Left lung (tissue), 10 donors: ENCODE results near the gene SLC46A1. TPM values are rescaled to one million over a fixed set of nuclear protein-coding genes. Genes with fewer than 3 reads are reported as not detected.

ENCODE experiments used
- ATAC-seq: fragments of 200-7000 bp; cut with Tn5 transposase; one replicate; pipeline ENCODE4 v1.9.1; 2020; ENCODE audit warnings: moderate library complexity
- DNase-seq, 4 donors: peaks; one replicate each; pipeline ENCODE4 v3.0.0-alpha.2; 2013 to 2020
- H3K27ac ChIP-seq, 2 donors: fragments of 200-600 bp; sonication (generic) in 1 of 2; one replicate each; pipeline versions ENCODE4 v1.5.0 to v1.8.0; 2020 to 2021
- H3K27me3 ChIP-seq, 2 donors: fragments of 200-600 bp; sonication (generic) in 1 of 2; one replicate each; pipeline versions ENCODE4 v1.5.0 to v1.8.0; 2020 to 2021
- H3K36me3 ChIP-seq, 2 donors: fragments of 200-600 bp; sonication (generic) in 1 of 2; one replicate each; pipeline versions ENCODE4 v1.5.0 to v1.8.0; 2020 to 2021
- H3K4me1 ChIP-seq, 2 donors: fragments of 200-600 bp; one replicate each; pipeline ENCODE4 v1.8.0; 2021
- H3K4me3 ChIP-seq, 2 donors: fragments of 200-600 bp; sonication (generic) in 1 of 2; one replicate each; pipeline versions ENCODE4 v1.5.0 to v1.8.0; 2020 to 2021; ENCODE audit warnings: mild to moderate bottlenecking in 1 of 2
- H3K9me3 ChIP-seq, 2 donors: fragments of 200-600 bp; sonication (generic) in 1 of 2; one replicate each; pipeline versions ENCODE4 v1.5.0 to v1.8.0; 2020 to 2021
- CTCF ChIP-seq, 2 donors: fragments of 200-600 bp; sonication (generic) in 1 of 2; IDR thresholded peaks; one replicate each; pipeline versions ENCODE4 v1.5.0 to v1.8.0; 2021; ENCODE audit warnings: antibody characterized with exemption in 2 of 2
- intact Hi-C, 2 donors: fragments of 100-400 bp; cut with DNase I; formaldehyde crosslinking; loops; one replicate each; pipeline versions ENCODE4 v1.11.2 to v1.14.2; 2022
- polyA plus RNA-seq, 6 donors: library from polyadenylated mRNA; unstranded; fragments of 120-200 nt; gene quantifications; one replicate each; pipeline ENCODE4 v1.2.1, GENCODE V29; 2013; ENCODE audit not compliant: insufficient read length in 6 of 6
- total RNA-seq, 2 donors: library from RNA; stranded (reverse); fragmentation: NEBNext Ultra II Directional; extraction: Animal tissue kit (Norgen Biotek cat#: 25700); gene quantifications; one replicate each; pipeline ENCODE4 v1.2.1, GENCODE V29; 2021
- donor health status: DM: no; HTN: yes; CAD: no.
- donor health status: DM: no; HTN: no; CAD: no.

Gene SLC46A1
- total and polyA plus RNA-seq, 8 donors, result 7.9 to 28.8 (median 11.4) TPM

- intact Hi-C loops, result no loop called here
- TF ChIP-seq CTCF (IDR thresholded peaks at IDR 0.05), result no peak
- Histone ChIP-seq H3K4me3 (no peak overlapping the region), H3K27ac (no peak overlapping the region), H3K4me1 (peaks cover 0 to 14% of the 10 kb centered on the region in 2 donors), H3K9me3 (no peaks in the 10 kb centered on the region), H3K27me3 (no peaks in the 10 kb centered on the region), H3K36me3 (peaks cover 0 to 100% of the 10 kb centered on the region in 2 donors)
- no peak for DNase-seq
- ATAC-seq, result no peak
These were observed 57.0 kb downstream of the SLC46A1 start for GRCh38 chr17:28348979-28349378.

GRCh38 chr17:28347261-28347891, 58.6 kb downstream of the SLC46A1 start:
- DNase-seq (no peak), ATAC-seq (no peak)
- H3K27ac ChIP-seq, result peak overlapping the region in 1 of 2 donors; percentile 25
- peaks cover 0 to 14% of the 10 kb centered on the region in 2 donors for H3K4me1 ChIP-seq
- intact Hi-C loops, result no loop called here
- no peak overlapping the region for H3K4me3 ChIP-seq
- peaks cover 0 to 100% of the 10 kb centered on the region in 2 donors for H3K36me3 ChIP-seq
- H3K9me3 ChIP-seq, result no peaks in the 10 kb centered on the region
- TF ChIP-seq CTCF (IDR thresholded peaks at IDR 0.05), result no peak
- H3K27me3 ChIP-seq, result no peaks in the 10 kb centered on the region

- peak; percentile 18 for ATAC-seq
- H3K27ac ChIP-seq, result peak overlapping the region; percentile 19 to 25
These were observed 59.2 kb downstream of the SLC46A1 start for GRCh38 chr17:28346746-28347246.

GRCh38 chr17:28346199-28346580, 59.8 kb downstream of the SLC46A1 start:
- Histone ChIP-seq H3K9me3 (no peaks in the 10 kb centered on the region), H3K27me3 (no peaks in the 10 kb centered on the region), H3K27ac (peak overlapping the region in 1 of 2 donors; percentile 19), H3K4me3 (no peak overlapping the region), H3K4me1 (peaks cover 0 to 14% of the 10 kb centered on the region in 2 donors), H3K36me3 (peaks cover 0 to 100% of the 10 kb centered on the region in 2 donors)
- no peak for DNase-seq
- intact Hi-C loops, result no loop called here
- ATAC-seq, result no peak
- TF ChIP-seq CTCF (IDR thresholded peaks at IDR 0.05), result no peak

More at GRCh38 chr17:28346746-28347246, 59.2 kb downstream of the SLC46A1 start:
- no peaks in the 10 kb centered on the region for H3K9me3 ChIP-seq
- H3K36me3 ChIP-seq, result peaks cover 0 to 100% of the 10 kb centered on the region in 2 donors
- H3K4me3 ChIP-seq, result no peak overlapping the region
- TF ChIP-seq CTCF (IDR thresholded peaks at IDR 0.05), result no peak
- peaks cover 0 to 14% of the 10 kb centered on the region in 2 donors for H3K4me1 ChIP-seq
- no peak for DNase-seq
- no peaks in the 10 kb centered on the region for H3K27me3 ChIP-seq
- intact Hi-C loops, result no loop called here

- Histone ChIP-seq H3K9me3 (no peaks in the 10 kb centered on the region), H3K4me3 (no peak overlapping the region), H3K27me3 (no peaks in the 10 kb centered on the region), H3K27ac (peak overlapping the region; percentile 26 to 33), H3K36me3 (peaks cover 0 to 100% of the 10 kb centered on the region in 2 donors), H3K4me1 (peaks cover 0 to 16% of the 10 kb centered on the region in 2 donors)
- TF ChIP-seq CTCF (IDR thresholded peaks at IDR 0.05), result no peak
- no peak for DNase-seq
- intact Hi-C loops, result no loop called here
- peak; percentile 58 for ATAC-seq
These were observed 60.4 kb downstream of the SLC46A1 start for GRCh38 chr17:28345419-28346198.
